GM10248 (cell line): ENCODE measurements around the gene ITGB7.

Source experiments
- CTCF ChIA-PET: fragments of 300-600 bp; sonication (Branson Sonifier 250); formaldehyde crosslinking; extraction: SDS; loops from one replicate; lab custom pipeline; 2021; ENCODE audit warnings: antibody characterized with exemption; lab: Yijun Ruan, JAX
- POLR2A ChIA-PET: fragments of 350-650 bp; sonication (Branson Sonifier 250); formaldehyde crosslinking; extraction: SDS; loops from one replicate; lab custom pipeline; 2020; ENCODE audit warnings: antibody characterized with exemption; lab: Yijun Ruan, JAX
- DNase-seq: peaks from one replicate; pipeline ENCODE4 v3.0.0; 2012; ENCODE audit errors: extremely low spot score
- TF ChIP-seq, protein P1 (sequence below): IDR thresholded peaks from 2 replicates; pipeline ENCODE4 v1.5.1; 2012; ENCODE audit warnings: mild to moderate bottlenecking, low read depth; ENCODE audit errors: extremely low read depth, missing control alignments, control extremely low read depth

Gene ITGB7

DNA sequence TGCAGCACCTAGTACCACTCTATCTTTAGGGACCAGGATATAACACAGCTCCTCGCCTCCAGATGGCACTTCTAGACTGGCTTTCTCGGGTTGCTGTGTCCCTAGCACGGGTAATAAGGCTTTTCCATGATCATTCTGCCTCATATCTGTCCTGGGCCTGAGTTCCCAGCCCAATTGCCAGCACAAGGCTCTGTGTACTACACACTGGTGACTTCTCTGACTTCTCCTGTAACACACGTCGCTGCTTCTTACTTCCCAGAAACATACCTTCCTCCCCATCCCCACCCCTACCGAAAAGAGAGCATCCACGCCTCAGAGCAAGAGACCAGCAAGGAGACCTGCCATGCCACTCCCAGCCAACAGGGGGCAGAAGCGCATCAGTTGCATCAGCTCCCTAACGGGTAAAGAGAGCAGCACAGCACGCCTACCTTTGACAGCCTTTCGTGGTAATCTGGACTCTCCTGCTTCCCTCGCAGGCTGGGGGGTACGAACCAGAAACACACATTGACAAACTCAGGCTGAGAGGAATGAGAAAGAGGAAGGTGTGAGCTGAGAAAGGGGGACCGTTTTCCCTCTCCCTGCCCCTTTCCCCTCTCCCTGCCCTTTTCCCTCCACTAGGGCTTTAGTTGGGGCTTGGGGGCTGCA lies 47.7 kb downstream of the ITGB7 start:
- ChIA-PET POLR2A (no interaction called here), CTCF (interaction anchor here (0.7 to 7.6 kb wide), 43 partner anchors 8 to 341 kb away, joined by 3 to 147 read pairs (median 6); partner anchors contain the start of genes AAAS, CSAD, ESPL1 and IGFBP6)
- peak; percentile 94 for DNase-seq
- TF ChIP-seq, protein P1, sequence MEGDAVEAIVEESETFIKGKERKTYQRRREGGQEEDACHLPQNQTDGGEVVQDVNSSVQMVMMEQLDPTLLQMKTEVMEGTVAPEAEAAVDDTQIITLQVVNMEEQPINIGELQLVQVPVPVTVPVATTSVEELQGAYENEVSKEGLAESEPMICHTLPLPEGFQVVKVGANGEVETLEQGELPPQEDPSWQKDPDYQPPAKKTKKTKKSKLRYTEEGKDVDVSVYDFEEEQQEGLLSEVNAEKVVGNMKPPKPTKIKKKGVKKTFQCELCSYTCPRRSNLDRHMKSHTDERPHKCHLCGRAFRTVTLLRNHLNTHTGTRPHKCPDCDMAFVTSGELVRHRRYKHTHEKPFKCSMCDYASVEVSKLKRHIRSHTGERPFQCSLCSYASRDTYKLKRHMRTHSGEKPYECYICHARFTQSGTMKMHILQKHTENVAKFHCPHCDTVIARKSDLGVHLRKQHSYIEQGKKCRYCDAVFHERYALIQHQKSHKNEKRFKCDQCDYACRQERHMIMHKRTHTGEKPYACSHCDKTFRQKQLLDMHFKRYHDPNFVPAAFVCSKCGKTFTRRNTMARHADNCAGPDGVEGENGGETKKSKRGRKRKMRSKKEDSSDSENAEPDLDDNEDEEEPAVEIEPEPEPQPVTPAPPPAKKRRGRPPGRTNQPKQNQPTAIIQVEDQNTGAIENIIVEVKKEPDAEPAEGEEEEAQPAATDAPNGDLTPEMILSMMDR = peak; percentile 100

DNA sequence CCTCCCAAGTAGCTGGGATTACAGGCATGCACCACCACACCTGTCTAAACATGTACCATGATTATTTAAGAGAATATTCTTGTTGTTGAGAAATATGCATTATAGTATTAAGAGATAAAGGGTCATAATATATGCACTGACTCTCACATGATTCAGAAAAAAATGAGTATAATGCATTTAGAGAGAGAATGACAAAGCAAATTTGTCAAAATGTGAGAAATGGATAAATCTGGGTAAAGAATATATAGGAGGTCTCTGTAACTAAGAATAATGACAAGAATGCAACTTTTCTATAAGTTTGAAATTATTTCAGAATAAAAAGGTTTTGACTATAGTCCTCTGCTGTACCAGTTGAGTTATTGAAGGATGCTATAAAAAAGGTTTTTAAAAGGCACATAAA lies 54.7 kb downstream of the ITGB7 start:
- POLR2A ChIA-PET = interaction anchor here (0.7 kb wide), 1 partner anchor 150 kb away, joined by 3 read pairs; no protein-coding TSS in a partner anchor
- DNase-seq = no peak
- CTCF ChIA-PET = no interaction called here
- TF ChIP-seq, protein P1 = no peak

DNA sequence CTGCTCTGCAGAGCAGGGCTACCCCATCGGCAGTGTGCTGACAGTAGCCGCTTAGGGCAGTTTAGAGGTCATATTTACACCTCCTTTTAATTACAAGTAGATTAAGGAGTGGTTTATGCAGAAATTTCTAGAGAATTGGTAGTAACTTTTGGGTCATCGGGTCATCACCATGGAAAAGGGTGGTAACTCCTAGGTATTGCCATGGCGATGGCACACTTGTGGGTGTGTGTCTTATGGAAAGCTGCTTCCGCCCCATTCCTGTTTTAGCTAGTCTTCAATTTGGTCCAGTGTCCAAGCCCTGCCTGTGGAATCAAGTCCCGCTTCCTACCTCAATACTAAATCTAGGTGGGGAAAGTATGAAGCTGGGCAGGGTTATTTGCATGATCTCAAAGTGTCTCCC lies 56.0 kb downstream of the ITGB7 start:
- POLR2A ChIA-PET = no interaction called here
- no peak for DNase-seq
- TF ChIP-seq, protein P1 = no peak
- CTCF ChIA-PET = interaction anchor here (1.0 to 1.6 kb wide), 3 partner anchors 9 to 63 kb away, joined by 3 to 14 read pairs (median 3); no protein-coding TSS in a partner anchor

DNA sequence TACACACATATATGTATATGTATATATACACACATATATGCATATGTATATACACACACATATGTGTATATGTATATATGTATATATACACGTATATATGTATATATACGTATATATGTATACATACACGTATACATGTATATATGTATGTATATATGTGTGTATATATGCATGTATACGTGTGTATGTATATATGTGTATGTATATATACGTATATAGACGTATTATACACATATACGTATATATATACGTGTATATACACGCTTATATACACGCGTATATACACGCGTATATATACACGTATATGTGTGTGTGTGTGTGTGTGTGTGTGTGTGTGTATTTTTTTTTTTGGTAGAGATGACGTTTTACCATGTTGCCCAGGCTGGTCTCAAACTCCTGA lies 59.4 kb downstream of the ITGB7 start:
- ChIA-PET POLR2A (no interaction called here), CTCF (no interaction called here)
- TF ChIP-seq, protein P1 = no peak
- DNase-seq = no peak

DNA sequence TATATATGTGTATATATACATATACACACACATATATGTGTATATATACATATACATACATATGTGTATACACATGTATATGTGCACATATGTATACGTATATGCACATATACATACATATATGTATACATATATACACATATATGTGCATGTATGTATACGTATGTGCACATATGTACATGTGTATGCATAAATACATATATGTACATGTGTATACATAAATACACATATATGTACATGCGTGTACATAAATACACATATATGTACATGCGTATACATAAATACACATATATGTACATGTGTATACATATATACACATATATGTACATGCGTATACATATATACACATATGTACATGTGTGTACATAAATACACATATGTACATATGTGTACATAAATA lies 59.9 kb downstream of the ITGB7 start:
- CTCF ChIA-PET = no interaction called here
- no peak for DNase-seq
- TF ChIP-seq, protein P1 = no peak
- POLR2A ChIA-PET = no interaction called here

DNA sequence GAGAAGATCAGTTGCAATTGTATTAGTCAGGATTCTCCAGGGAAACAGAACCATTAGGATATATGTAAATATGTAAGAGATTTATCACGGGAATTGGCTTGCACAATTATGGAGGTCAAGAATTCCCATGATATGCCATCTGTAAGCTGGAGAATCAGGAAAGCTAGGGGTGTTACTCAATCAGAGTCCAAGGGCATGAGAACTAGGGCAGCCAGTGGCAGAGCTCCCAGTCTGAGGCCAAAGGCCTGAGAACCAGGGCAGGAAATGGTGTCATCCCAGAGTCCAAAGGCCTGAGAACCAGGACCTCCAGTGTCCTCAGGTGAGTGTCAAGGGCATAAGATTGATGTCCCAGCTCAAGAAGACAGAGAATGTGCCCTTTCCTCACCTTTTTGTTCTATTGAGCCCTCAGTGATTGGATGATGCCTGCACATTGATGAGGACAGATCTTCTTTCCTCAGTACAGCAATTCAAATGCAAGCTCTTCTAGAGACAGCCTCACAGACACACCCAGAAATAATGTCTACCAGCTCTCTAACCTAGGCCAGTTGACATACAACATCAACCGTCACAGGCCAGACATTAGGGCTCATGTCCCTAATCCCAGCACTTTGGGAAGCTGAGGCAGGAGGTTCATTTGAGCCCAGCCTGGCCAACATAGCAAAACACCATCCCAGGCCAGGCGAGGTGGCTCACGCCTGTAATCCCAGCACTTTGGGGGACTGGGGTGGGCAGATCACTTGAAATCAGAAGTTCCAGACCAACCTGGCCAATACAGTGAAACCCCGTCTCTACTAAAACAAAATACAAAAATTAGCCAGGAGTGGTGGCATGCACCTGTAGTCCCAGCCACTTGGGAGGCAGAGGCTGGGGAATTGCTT lies 61.4 kb downstream of the ITGB7 start:
- TF ChIP-seq, protein P1 = no peak
- ChIA-PET POLR2A (no interaction called here), CTCF (interaction anchor here (1.0 to 2.1 kb wide), 4 partner anchors 14 to 80 kb away, joined by 3 to 11 read pairs (median 3); no protein-coding TSS in a partner anchor)
- DNase-seq = no peak
